HG03575 (cell line): ENCODE results near the gene TIGAR.

Source experiments
- ATAC-seq: cut with Tn5 transposase; IDR thresholded peaks from one replicate; pipeline ENCODE4 v1.9.1; 2021; ENCODE audit not compliant: unreplicated experiment, insufficient number of reproducible peaks, low FRiP score; ENCODE audit errors: extremely low read depth

TIGAR gene

GRCh38 chr12:4355156-4356040 lies 34.4 kb downstream of the TIGAR start:
- no peak for ATAC-seq

- no peak for ATAC-seq
Observed at GRCh38 chr12:4356041-4356327, 35.0 kb downstream of the TIGAR start.

GRCh38 chr12:4366090-4366489 lies 45.1 kb downstream of the TIGAR start:
- ATAC-seq = no peak

- ATAC-seq = no peak
Observed at GRCh38 chr12:4369548-4369947, 48.5 kb downstream of the TIGAR start.

- ATAC-seq = no peak
Observed at GRCh38 chr12:4370265-4370664, 49.3 kb downstream of the TIGAR start.

GRCh38 chr12:4372653-4373052 lies 51.6 kb downstream of the TIGAR start:
- no peak for ATAC-seq

- ATAC-seq = no peak
Observed at GRCh38 chr12:4375449-4375848, 54.4 kb downstream of the TIGAR start.

GRCh38 chr12:4378772-4379171 lies 57.8 kb downstream of the TIGAR start:
- no peak for ATAC-seq

- no peak for ATAC-seq
Observed at GRCh38 chr12:4379405-4379804, 58.4 kb downstream of the TIGAR start, which contains the start of gene FGF23. TSS of gene FGF23 (minus strand) at chr12:4379712. CDS start at chr12:4379582, 130 bp downstream.

GRCh38 chr12:4380332-4380731 lies 59.3 kb downstream of the TIGAR start:
- ATAC-seq = no peak

- ATAC-seq = no peak
Observed at GRCh38 chr12:4383304-4383865, 62.4 kb downstream of the TIGAR start.

- ATAC-seq = no peak
Observed at GRCh38 chr12:4386801-4387200, 65.8 kb downstream of the TIGAR start.

GRCh38 chr12:4387607-4388006 lies 66.6 kb downstream of the TIGAR start:
- no peak for ATAC-seq

GRCh38 chr12:4388032-4388431 lies 67.0 kb downstream of the TIGAR start:
- ATAC-seq = no peak

- no peak for ATAC-seq
Observed at GRCh38 chr12:4388662-4389061, 67.6 kb downstream of the TIGAR start.

- ATAC-seq = no peak
Observed at GRCh38 chr12:4392223-4392742, 71.3 kb downstream of the TIGAR start.

- no peak for ATAC-seq
Observed at GRCh38 chr12:4393211-4393610, 72.2 kb downstream of the TIGAR start.

GRCh38 chr12:4395818-4396217 lies 74.8 kb downstream of the TIGAR start:
- ATAC-seq = no peak

- ATAC-seq = no peak
Observed at GRCh38 chr12:4401117-4401516, 80.1 kb downstream of the TIGAR start.

GRCh38 chr12:4402996-4403395 lies 82.0 kb downstream of the TIGAR start:
- ATAC-seq = no peak
